Measurements from ENCODE around the gene NCF4.

The NCF4 gene

GRCh38 chr22:36912694-36913426 lies 52.1 kb downstream of the NCF4 start:
- H3K4me3 ChIP-seq (ENCODE audit: low read depth, low read length): no peak overlapping the region
- no peak for TF ChIP-seq CTCF (IDR thresholded peaks at IDR 0.05; ENCODE audit: borderline replicate concordance, insufficient read depth, low read depth, low read length)

- no peak for TF ChIP-seq CTCF (IDR thresholded peaks at IDR 0.05; ENCODE audit: borderline replicate concordance, insufficient read depth, low read depth, low read length)
- H3K4me3 ChIP-seq (ENCODE audit: low read depth, low read length): peak within 1 kb of the TSS; percentile 54
Measured at GRCh38 chr22:36913427-36914389, 52.9 kb downstream of the NCF4 start, which contains the start of gene CSF2RB. Gene CSF2RB, plus strand, starts transcription at chr22:36913628. Its CDS starts 8,580 bp downstream, at chr22:36922208.

- TF ChIP-seq CTCF (IDR thresholded peaks at IDR 0.05; ENCODE audit: borderline replicate concordance, insufficient read depth, low read depth, low read length): no peak
- H3K4me3 ChIP-seq (ENCODE audit: low read depth, low read length): peak overlapping the region; percentile 54
Measured at GRCh38 chr22:36914390-36914752, 53.6 kb downstream of the NCF4 start.

DNA sequence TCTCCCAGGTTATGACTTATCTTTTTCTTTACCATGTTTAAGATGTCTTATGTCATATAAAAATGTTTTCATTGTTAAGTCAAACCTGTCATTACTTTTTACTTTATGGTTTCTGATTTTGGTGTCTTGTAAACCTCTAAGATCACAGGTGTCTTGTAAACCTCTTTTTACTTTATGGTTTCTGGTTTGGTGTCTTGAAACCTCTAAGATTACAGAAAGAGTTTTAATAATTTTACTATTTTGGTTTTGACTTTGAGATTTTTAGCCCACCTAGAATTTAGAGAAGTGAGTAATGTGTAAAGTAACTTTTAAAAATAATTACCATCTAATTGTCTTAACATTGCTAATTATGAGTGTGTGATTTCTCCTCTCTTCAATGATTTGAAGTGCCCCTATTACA lies 55.2 kb downstream of the NCF4 start:
- TF ChIP-seq CTCF (IDR thresholded peaks at IDR 0.05; ENCODE audit: borderline replicate concordance, insufficient read depth, low read depth, low read length): no peak
- H3K4me3 ChIP-seq (ENCODE audit: low read depth, low read length): no peak overlapping the region

DNA sequence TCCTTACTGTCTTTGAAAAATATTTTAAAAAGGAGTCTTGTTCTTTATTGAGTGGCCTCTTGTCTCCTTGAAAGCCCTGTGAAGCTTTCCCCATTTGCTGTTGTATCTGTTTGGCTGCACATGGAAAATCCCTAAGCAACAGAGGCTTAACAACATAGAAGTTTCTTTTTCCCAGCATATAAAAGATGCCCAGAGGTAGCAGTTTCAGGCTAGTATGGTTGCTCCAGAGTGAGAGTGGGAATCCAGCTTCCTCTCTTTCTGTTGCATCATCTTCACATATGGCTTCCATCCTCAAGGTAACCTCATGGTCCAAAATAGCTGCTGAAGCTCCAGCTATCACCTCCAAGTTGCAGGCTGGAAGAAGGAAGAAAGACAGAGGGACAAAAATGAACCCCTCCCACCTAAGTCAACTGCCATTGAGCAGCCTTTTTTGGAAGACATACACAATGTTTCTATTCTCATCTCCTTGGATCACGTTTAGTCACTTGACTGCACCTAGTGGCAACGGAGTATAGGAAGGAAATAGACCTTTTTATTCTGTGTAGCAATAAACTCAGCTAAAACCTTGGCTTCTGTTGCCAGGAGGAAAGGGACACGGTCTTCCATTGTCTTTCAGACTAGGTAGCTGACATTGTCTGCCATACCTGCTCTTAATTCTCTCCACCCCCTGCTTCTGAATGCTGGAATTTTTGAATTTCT lies 57.9 kb downstream of the NCF4 start:
- H3K4me3 ChIP-seq (ENCODE audit: low read depth, low read length): no peak overlapping the region
- TF ChIP-seq CTCF (IDR thresholded peaks at IDR 0.05; ENCODE audit: borderline replicate concordance, insufficient read depth, low read depth, low read length): no peak

DNA sequence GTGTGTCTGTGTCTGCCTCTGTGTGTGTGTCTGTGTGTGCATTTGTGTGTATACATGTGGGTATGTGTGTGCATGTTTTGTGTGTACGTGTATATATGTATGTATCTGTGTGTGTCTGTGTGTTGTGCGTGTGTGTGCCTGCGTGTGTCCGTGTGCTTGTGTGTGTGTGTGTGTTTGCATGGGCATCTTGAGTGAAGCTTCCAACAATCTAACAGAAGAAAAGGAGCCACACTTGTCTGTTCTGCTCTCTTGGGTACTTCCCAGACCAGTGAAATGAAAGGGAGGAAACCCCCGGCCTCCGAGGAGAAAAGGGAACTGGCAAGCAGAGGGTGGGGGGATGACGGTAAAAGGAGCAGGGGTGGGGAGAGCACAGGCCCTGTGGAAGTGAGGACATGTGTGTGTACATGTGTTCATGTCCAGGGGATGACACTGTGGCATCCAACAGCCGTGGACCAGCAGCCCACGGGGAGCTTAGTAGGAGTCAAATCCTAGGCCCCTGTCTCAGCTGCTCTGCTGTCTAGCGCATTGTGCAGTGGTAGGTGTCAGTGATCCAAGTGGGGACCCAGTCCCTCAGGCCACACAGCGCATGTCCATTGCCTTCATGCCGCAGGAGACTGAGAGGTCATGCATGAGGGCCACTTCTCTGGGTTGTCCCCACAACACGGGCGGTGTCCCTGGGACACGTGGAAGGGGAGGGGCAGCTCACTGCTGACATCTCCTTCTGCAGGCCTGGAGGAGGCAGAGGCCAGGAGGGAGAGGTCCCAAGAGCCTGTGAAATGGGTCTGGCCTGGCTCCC lies 60.7 kb downstream of the NCF4 start:
- TF ChIP-seq CTCF (IDR thresholded peaks at IDR 0.05; ENCODE audit: borderline replicate concordance, insufficient read depth, low read depth, low read length): no peak
- H3K4me3 ChIP-seq (ENCODE audit: low read depth, low read length): peak overlapping the region; percentile 15

Data from GM12875 (cell line).